ENCODE results near the gene INPPL1. TPM values are rescaled to one million over a fixed set of nuclear protein-coding genes. Genes with fewer than 3 reads are reported as not detected.

INPPL1 gene
- total RNA-seq, 1 donor from 2014 or later = 214 TPM

GRCh38 chr11:72267956-72268617 lies 43.5 kb downstream of the INPPL1 start:
- Mint-ChIP-seq H3K27me3 (ENCODE audit: low read depth) (peaks cover 10% of the 10 kb centered on the region), H3K4me3 (ENCODE audit: unreplicated experiment) (no peak overlapping the region)

GRCh38 chr11:72271980-72272379 lies 47.4 kb downstream of the INPPL1 start:
- Mint-ChIP-seq H3K4me3 (ENCODE audit: unreplicated experiment) (no peak overlapping the region), H3K9me3 (ENCODE audit: low read depth) (peaks cover 10% of the 10 kb centered on the region), H3K27me3 (ENCODE audit: low read depth) (peaks cover 10% of the 10 kb centered on the region), H3K27ac (ENCODE audit: unreplicated experiment) (no peak overlapping the region), H3K36me3 (ENCODE audit: low read depth) (no peaks in the 10 kb centered on the region), H3K4me1 (ENCODE audit: low read depth) (no peaks in the 10 kb centered on the region)
- TF ChIP-seq CTCF (IDR thresholded peaks at IDR 0.05) = no peak
- no peak for DNase-seq (ENCODE audit: low spot score)

More at GRCh38 chr11:72267956-72268617, 43.5 kb downstream of the INPPL1 start:
- no peaks in the 10 kb centered on the region for H3K36me3 Mint-ChIP-seq (ENCODE audit: low read depth)
- H3K27ac Mint-ChIP-seq (ENCODE audit: unreplicated experiment) = no peak overlapping the region
- H3K4me1 Mint-ChIP-seq (ENCODE audit: low read depth) = peaks cover 14% of the 10 kb centered on the region
- TF ChIP-seq CTCF (IDR thresholded peaks at IDR 0.05) = no peak
- H3K9me3 Mint-ChIP-seq (ENCODE audit: low read depth) = no peaks in the 10 kb centered on the region
- DNase-seq (ENCODE audit: low spot score) = no peak

GRCh38 chr11:72274435-72274834 lies 49.9 kb downstream of the INPPL1 start:
- H3K27ac Mint-ChIP-seq (ENCODE audit: unreplicated experiment) = no peak overlapping the region
- H3K27me3 Mint-ChIP-seq (ENCODE audit: low read depth) = peaks cover 6% of the 10 kb centered on the region
- H3K36me3 Mint-ChIP-seq (ENCODE audit: low read depth) = no peaks in the 10 kb centered on the region
- no peak for TF ChIP-seq CTCF (IDR thresholded peaks at IDR 0.05)
- peaks cover 10% of the 10 kb centered on the region for H3K9me3 Mint-ChIP-seq (ENCODE audit: low read depth)
- no peak for DNase-seq (ENCODE audit: low spot score)
- peaks cover 7% of the 10 kb centered on the region for H3K4me1 Mint-ChIP-seq (ENCODE audit: low read depth)
- no peak overlapping the region for H3K4me3 Mint-ChIP-seq (ENCODE audit: unreplicated experiment)

GRCh38 chr11:72278905-72279304 lies 54.3 kb downstream of the INPPL1 start:
- Mint-ChIP-seq H3K4me1 (ENCODE audit: low read depth) (peaks cover 10% of the 10 kb centered on the region), H3K36me3 (ENCODE audit: low read depth) (no peaks in the 10 kb centered on the region), H3K9me3 (ENCODE audit: low read depth) (peaks cover 11% of the 10 kb centered on the region), H3K4me3 (ENCODE audit: unreplicated experiment) (no peak overlapping the region), H3K27ac (ENCODE audit: unreplicated experiment) (no peak overlapping the region), H3K27me3 (ENCODE audit: low read depth) (peaks cover 3% of the 10 kb centered on the region)
- DNase-seq (ENCODE audit: low spot score) = no peak
- no peak for TF ChIP-seq CTCF (IDR thresholded peaks at IDR 0.05)

GRCh38 chr11:72280037-72280436 lies 55.5 kb downstream of the INPPL1 start:
- Mint-ChIP-seq H3K4me3 (ENCODE audit: unreplicated experiment) (no peak overlapping the region), H3K36me3 (ENCODE audit: low read depth) (no peaks in the 10 kb centered on the region), H3K27me3 (ENCODE audit: low read depth) (peaks cover 3% of the 10 kb centered on the region), H3K4me1 (ENCODE audit: low read depth) (peaks cover 10% of the 10 kb centered on the region), H3K27ac (ENCODE audit: unreplicated experiment) (no peak overlapping the region), H3K9me3 (ENCODE audit: low read depth) (peaks cover 9% of the 10 kb centered on the region)
- no peak for DNase-seq (ENCODE audit: low spot score)
- no peak for TF ChIP-seq CTCF (IDR thresholded peaks at IDR 0.05)
